AG04450 (cell line): ENCODE data around the gene SOST. TPM values are rescaled to one million over a fixed set of nuclear protein-coding genes. Genes with fewer than 3 reads are reported as not detected.

ENCODE experiments used
- CTCF ChIA-PET: fragments of 300-600, 350-600 bp; formaldehyde crosslinking; extraction: SDS; loops from one replicate; lab custom pipeline; 2022; ENCODE audit warnings: antibody characterized with exemption, inconsistent platforms; lab: Charles Lee
- POLR2A ChIA-PET: fragments of 350-600 bp; formaldehyde crosslinking; extraction: SDS; loops from one replicate; lab custom pipeline; 2021; ENCODE audit warnings: antibody characterized with exemption, inconsistent platforms; lab: Yijun Ruan, JAX
- DNase-seq: peaks from one replicate; pipeline ENCODE4 v3.0.0-alpha.2; 2011; ENCODE audit warnings: low read depth, low spot score
- H3K27ac ChIP-seq: one replicate; pipeline ENCODE4 v1.5.1; 2012; ENCODE audit warnings: low read depth, low read length, control low read depth
- H3K27me3 ChIP-seq: one replicate; pipeline ENCODE4 v1.6.0; 2012; ENCODE audit warnings: low read length; ENCODE audit not compliant: control insufficient read depth, insufficient read depth
- H3K4me3 ChIP-seq: 2 replicates; pipeline ENCODE4 v1.5.1; 2011; ENCODE audit warnings: mild to moderate bottlenecking, low read depth, low read length, control low read depth
- H3K9me3 ChIP-seq: 2 replicates; pipeline ENCODE4 v1.5.1; 2012; ENCODE audit warnings: low read length; ENCODE audit not compliant: control insufficient read depth, insufficient read depth
- CTCF ChIP-seq: IDR thresholded peaks from 2 replicates; pipeline ENCODE4 v1.5.1; 2011; ENCODE audit warnings: low read depth, low read length, control low read depth, inconsistent platforms
- polyA plus RNA-seq: library from polyadenylated mRNA; depleted of rRNA; stranded (reverse); fragments of >200 nt; gene quantifications from 2 replicates; pipeline ENCODE4 v1.2.3, GENCODE V29; 2011

The SOST gene
- polyA plus RNA-seq, 1 experiment, result not detected

- H3K27ac ChIP-seq, result no peak overlapping the region
- TF ChIP-seq CTCF, result no peak
- H3K27me3 ChIP-seq, result no peaks in the 10 kb centered on the region
- CTCF ChIA-PET, result no interaction called here
- H3K9me3 ChIP-seq, result no peaks in the 10 kb centered on the region
- H3K4me3 ChIP-seq, result no peak overlapping the region
- no peak for DNase-seq
- POLR2A ChIA-PET, result interaction anchor here (0.5 kb wide), 1 partner anchor 56 kb away, joined by 5 read pairs; no protein-coding TSS in a partner anchor
These were observed 11.3 kb upstream of the SOST start for GRCh38 chr17:43769859-43770258.

GRCh38 chr17:43769426-43769825 is 10.8 kb upstream of the SOST start:
- ChIA-PET POLR2A (interaction anchor here (0.5 kb wide), 1 partner anchor 55 kb away, joined by 5 read pairs; no protein-coding TSS in a partner anchor), CTCF (no interaction called here)
- Histone ChIP-seq H3K4me3 (no peak overlapping the region), H3K27me3 (no peaks in the 10 kb centered on the region), H3K9me3 (no peaks in the 10 kb centered on the region), H3K27ac (no peak overlapping the region)
- TF ChIP-seq CTCF, result no peak
- DNase-seq, result no peak

- TF ChIP-seq CTCF, result no peak
- Histone ChIP-seq H3K9me3 (no peaks in the 10 kb centered on the region), H3K27ac (no peak overlapping the region), H3K27me3 (no peaks in the 10 kb centered on the region), H3K4me3 (no peak overlapping the region)
- POLR2A ChIA-PET, result no interaction called here
- CTCF ChIA-PET, result no interaction called here
- DNase-seq, result no peak
These were observed 10.4 kb upstream of the SOST start for GRCh38 chr17:43768943-43769342.

- Histone ChIP-seq H3K9me3 (no peaks in the 10 kb centered on the region), H3K27me3 (no peaks in the 10 kb centered on the region), H3K27ac (no peak overlapping the region), H3K4me3 (no peak overlapping the region)
- ChIA-PET POLR2A (no interaction called here), CTCF (no interaction called here)
- TF ChIP-seq CTCF, result no peak
- DNase-seq, result no peak
These were observed 9.8 kb upstream of the SOST start for GRCh38 chr17:43768382-43768781.

- CTCF ChIA-PET, result interaction anchor here (1.2 to 14.0 kb wide), 4 partner anchors 8 to 79 kb away, joined by 3 to 515 read pairs (median 12); partner anchors contain the start of gene CD300LG
- no peaks in the 10 kb centered on the region for H3K9me3 ChIP-seq
- H3K27me3 ChIP-seq, result no peaks in the 10 kb centered on the region
- TF ChIP-seq CTCF, result no peak
- H3K4me3 ChIP-seq, result no peak overlapping the region
- DNase-seq, result no peak
- no peak overlapping the region for H3K27ac ChIP-seq
- POLR2A ChIA-PET, result interaction anchor here (1.2 kb wide), 1 partner anchor 78 kb away, joined by 3 read pairs; no protein-coding TSS in a partner anchor
These were observed 9.1 kb upstream of the SOST start for GRCh38 chr17:43767713-43768059.
